Bone marrow (tissue), 2 donors: ENCODE results near the gene PIP5K1C.
A peak's percentile ranks its signal among the peaks of the same experiment; 100 is the strongest.

Experiments
- DNase-seq, 2 donors: peaks; one replicate each; lab custom pipeline; 2025; lab: John Stamatoyannopoulos, UW

The PIP5K1C gene

DNA sequence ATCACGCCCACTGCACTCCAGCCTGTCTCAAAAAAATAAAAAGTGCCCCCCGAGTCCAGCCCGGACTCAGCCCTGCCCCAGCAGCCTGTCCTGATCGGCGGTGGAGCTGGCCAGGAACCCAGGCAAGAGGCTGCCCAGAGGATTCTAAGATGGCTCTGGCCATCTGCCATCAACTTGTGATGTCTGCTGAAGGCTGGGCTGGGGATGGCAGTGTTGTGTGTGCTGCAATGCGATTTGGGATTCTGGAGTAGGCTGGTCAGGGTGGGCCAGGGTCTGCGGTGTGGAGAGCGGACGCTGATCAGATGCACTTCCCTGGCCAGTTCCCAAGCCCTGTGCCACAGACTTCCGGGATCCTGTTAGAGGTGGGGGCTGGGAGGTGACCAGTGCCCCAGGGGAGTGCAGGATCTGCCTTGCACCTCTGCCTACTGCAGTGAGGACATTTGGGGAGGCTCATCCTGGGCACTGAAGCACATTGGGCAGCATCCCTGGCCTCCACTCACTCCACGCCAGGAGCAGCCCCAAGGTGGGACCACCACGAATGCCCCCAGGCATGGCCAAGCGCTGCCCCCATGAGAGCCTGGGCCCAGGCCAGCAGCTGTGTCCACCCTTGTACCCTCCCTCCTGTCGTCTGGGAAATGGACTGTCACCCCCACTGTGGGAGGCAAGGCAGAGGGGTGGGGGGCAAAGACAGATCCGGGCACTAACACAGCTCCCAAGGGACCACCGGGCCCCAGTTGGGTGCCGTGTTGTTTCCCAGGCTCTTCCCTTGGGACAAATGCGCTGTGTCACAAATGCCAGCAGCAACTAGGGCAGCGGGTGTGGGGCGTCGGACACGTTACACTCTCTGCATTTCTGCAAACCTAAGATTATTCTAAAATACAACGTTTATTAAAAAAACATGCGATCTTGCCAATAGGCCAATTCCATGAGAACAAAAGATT, 90.2 kb downstream of the PIP5K1C start:
- DNase-seq, result no peak

GRCh38 chr19:3608750-3609322, 91.4 kb downstream of the PIP5K1C start:
- DNase-seq, result peak in 1 of 2 donors; percentile 33

DNA sequence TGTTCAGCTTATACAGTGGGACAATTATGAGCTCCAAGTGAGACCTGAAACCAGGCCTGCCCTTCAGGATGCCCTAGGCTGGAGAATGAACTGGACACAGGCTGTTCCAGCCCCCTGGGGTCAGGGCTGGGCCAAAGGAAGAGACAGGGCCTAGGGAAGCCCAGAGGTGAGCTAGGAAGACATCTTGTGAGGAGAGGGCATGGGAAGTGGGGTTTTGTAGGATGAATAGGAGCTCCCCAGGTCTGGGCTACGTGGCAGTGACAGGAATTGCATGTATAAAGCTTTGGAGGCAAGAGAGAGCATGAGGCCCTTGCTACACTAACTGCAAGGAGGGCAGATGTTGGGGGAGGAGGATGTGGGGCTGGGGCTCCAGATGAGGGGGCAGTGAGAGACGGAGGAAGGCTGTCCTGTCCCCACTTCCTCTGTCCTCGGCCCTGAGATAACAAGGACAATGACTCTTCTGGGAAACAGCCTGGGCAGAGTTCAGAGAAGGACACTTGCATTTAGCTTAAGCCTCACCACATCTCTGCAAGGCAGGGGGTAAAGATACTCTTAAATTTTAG, 92.1 kb downstream of the PIP5K1C start:
- DNase-seq, result no peak

DNA sequence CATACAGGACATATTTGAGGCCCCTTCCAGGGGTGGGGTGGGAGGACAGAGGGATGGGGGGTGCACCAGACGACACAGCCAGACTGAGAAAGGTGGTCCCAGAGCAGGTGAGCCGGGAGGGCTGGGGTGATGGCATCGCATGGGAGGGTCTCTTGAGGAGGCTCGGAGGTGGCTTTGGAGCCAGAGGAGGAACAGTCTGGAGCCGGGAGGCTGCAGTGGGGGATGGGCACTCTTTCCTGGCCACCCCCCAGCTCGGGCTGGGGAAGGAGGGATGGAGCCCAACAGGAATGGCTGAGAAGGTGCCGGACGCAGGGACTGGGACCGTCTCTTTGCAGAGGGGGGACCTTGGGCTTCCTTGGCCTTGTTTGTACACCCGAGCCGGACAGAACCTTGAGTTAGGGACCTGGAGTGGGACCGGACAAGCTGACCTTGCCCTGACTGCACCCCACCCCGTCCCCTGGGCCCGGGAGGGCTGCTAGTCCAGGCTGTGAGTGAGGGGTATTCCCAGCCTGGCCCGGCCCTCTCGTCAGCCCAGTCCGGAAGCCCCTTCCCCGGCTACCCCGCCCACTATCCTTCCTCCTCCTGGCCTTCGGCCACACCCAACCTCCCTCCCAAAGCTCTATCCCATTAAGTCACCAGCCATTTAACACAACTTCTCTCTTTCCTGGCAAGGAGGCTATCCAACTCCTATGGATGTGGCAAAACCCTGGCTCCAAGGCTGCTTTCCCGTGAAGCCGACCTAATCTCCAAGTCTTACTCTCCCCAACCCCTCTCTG, 92.8 kb downstream of the PIP5K1C start:
- no peak for DNase-seq

GRCh38 chr19:3606690-3607289, 93.5 kb downstream of the PIP5K1C start, which contains the start of gene TBXA2R:
Gene TBXA2R (minus strand): TSS chr19:3606875. CDS start chr19:3600634, 6,241 bp downstream.
- peak; percentile 22 to 45 for DNase-seq

GRCh38 chr19:3606174-3606689, 94.0 kb downstream of the PIP5K1C start:
- DNase-seq, result no peak

DNA sequence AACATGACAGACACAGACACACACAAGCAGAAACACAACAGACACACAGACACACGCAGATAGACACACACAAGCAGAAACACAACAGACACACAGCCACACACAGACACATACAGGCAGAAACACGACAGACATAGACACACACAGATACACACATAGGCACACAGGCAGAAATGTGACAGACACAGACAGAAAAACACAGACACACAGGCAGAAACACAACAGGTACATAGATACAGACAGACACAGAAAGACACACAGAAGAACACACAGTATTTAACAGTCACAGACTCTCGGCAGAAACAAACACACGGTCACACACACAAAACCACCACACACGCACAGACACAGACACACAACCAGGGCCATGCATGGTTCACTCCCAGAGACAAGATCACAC, 94.5 kb downstream of the PIP5K1C start:
- no peak for DNase-seq

GRCh38 chr19:3605361-3605760, 94.9 kb downstream of the PIP5K1C start:
- no peak for DNase-seq

GRCh38 chr19:3604987-3605343, 95.3 kb downstream of the PIP5K1C start:
- no peak for DNase-seq

DNA sequence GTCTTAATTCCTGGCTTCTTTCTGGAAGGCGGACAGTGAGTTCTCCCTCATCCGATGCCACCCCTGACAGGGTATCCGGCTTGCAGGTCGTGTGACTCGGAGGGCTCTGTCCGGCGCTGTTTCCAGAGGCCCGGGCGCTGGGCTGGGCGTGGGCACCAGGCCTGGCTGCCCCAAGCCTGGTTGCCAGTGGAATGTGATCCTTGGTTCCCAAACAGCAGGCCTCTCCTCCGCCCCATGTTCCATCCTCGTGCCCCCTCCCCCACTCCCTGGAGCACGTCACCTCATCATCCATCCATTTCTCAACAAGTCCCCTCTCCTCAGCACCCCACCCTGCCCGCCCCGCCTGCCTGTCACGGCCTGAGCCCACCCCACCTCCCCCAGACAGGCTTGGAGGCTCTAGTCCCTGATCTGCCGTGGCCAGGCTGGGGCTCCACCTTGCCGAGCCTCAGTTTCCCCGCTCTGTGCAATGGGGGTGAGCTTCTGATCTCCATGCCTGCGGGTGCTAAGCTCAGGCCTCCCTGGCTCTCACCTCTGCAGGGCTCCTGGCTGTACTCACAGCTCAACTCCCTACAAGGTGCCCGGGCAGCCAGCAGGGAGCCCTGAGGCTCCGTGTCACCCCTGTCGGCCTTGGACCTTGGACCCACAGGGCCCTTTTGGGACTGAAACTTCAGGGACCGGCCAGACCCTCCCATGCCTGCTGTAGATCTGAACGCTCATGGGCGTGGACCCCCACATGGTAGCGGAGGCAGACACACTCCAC, 95.9 kb downstream of the PIP5K1C start:
- DNase-seq, result no peak

DNA sequence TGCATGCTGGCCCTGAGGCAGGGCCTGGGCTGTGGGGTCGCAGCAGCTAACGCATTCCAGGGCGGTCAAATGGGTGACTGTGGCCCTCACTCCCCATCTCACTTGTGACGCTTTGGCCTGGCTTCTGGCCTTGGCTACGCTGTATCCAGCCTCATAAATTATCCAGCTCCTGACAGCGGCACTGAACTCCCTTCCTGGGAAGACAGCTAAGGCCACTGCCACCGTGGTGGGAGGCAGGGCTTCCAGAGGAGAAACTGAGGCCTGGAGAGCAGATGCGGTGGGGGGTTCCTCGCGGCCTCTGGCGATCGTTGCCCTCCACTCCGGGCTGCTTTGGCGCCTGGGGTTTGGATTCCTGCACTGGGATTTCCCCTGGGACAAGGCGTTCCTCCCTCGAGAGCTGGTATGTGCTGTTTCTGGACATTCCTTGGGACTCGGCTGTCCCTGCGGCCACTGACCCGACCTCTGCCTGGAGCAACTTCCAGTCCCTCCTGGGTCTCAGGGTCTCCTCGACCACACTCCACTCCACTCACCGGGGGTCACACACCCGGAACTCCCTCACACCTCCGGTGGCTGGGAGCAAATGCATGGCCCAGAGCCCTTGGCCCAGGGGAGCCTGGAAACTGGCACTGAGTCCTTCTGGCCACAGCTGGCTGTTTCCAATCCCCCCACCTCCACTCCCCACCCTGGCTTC, 97.0 kb downstream of the PIP5K1C start:
- DNase-seq, result no peak

DNA sequence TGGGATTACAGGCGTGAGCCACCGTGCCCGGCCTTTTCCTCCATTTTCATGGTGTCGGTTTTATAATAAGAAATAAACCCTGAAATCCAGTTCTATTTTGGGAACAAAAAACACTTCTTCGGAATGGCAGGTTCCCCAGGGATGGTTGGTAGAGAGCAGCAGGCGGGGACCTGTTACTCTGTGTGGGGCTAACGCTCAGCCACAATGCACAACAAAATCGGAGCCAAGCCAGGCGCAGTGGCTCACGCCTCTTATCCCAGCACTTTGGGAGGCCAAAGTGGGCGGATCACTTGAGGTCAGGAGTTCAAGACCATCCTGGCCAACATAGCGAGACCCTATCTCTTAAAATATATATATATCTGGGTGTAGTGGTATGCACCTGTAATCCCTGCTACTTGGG, 99.2 kb downstream of the PIP5K1C start:
- DNase-seq, result no peak

GRCh38 chr19:3599776-3600187, 100.5 kb downstream of the PIP5K1C start:
- no peak for DNase-seq

- DNase-seq, result no peak
These were observed 104.7 kb downstream of the PIP5K1C start for GRCh38 chr19:3595521-3596061.

GRCh38 chr19:3593156-3593555, 107.1 kb downstream of the PIP5K1C start:
- DNase-seq, result no peak

DNA sequence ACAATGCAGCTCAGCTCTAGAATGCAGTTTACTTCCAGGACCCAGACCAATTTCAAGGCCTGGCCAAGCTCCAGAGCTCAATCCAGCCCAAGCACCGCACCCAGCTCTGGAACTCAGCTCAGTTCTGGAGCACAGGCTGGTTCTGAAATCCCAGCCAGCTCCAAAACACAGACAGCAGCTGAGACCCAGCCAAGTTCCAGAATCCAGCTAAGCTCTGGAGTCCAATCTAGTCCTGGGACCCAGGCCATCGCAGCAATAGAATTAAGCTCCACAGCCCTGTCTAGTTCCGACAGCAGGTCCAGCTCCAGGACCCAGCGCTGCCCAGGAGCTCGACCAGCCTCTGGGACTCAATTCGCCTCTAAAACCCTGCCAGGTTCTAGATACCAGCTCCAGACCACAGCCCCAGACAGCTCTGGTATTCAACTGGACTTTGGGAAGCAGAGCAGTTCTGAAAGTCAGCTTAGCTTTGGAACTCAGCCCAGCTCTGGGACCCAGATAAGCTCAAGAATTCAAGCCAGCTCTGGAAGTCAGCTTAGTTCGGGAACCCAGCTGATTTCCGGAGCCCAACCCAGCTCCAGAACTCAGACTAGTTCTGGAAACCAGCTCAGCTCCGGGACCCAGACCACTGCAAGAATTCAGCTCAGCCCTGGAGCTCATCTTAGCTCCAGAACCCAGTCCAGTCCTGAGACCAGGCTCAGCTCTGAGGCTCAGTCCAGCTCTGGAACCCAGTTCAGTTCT, 108.2 kb downstream of the PIP5K1C start:
- DNase-seq, result no peak

- no peak for DNase-seq
These were observed 109.1 kb downstream of the PIP5K1C start for GRCh38 chr19:3590991-3591659.

DNA sequence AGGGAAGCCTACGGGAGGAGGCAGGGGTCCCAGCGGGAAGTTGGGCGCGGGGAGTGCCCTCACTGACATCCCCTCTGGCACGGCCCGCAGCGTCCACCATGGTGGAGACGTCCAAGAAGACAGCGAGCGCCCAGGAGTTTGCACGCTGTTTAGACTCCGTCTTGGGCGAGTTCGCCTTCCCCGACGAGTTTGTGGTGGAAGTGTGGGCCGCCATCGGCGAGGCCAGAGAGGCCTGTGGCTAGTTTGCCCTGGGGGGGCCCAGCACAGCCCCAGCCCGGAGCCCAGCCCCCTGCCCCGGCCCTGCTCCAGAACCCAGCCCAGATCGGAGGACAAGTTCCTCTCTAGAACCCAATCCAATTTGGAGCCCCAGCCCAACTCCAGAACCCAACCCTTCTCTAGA, 110.3 kb downstream of the PIP5K1C start:
- DNase-seq, result no peak

DNA sequence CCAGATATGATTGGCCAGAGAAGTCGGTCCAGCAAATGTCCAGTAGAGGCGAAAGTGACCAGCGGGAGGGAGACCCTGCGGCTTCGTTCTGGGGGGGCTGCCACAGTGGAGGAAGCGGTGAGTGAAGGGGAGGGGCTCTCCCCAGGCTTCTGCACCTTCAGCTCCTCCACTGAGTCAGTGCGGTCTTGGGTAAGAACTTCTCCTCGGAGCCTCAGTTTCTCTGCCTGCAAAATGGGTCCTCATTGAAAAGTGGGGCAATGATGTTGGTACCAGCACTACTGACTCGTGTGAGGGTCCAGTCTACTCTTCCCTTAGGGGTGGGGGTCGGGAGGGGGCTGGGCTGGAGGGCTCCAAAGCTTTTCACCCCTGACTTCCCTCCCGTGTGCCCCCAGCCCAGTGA, 110.8 kb downstream of the PIP5K1C start:
- DNase-seq, result no peak
